Measurements from ENCODE around the gene ZRANB1. TPM values are rescaled to one million over a fixed set of nuclear protein-coding genes. Genes with fewer than 3 reads are reported as not detected.

The ZRANB1 gene
- total RNA-seq, 1 experiment from 2014 or later = 22.6 TPM

DNA sequence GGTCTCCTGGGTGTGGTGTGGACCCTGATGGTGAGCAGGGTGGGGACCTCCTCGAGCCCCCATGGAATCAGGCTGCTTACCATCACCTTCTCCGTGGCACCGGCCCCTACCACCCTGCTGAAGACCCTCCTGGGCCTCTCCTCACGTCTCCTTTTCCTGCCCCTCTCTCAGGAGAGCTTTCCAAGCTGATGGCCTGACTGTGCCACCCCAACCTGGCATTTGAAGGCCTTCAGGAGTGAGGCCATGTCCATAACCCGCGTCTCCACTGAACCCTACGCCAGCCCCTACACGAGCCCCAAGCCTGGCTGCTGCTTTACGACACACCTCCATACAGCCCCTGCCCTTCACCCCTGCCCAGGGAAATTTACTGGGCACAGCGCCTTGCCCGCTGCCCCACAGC lies 55.4 kb downstream of the ZRANB1 start:
- CTCF ChIA-PET = no interaction called here

DNA sequence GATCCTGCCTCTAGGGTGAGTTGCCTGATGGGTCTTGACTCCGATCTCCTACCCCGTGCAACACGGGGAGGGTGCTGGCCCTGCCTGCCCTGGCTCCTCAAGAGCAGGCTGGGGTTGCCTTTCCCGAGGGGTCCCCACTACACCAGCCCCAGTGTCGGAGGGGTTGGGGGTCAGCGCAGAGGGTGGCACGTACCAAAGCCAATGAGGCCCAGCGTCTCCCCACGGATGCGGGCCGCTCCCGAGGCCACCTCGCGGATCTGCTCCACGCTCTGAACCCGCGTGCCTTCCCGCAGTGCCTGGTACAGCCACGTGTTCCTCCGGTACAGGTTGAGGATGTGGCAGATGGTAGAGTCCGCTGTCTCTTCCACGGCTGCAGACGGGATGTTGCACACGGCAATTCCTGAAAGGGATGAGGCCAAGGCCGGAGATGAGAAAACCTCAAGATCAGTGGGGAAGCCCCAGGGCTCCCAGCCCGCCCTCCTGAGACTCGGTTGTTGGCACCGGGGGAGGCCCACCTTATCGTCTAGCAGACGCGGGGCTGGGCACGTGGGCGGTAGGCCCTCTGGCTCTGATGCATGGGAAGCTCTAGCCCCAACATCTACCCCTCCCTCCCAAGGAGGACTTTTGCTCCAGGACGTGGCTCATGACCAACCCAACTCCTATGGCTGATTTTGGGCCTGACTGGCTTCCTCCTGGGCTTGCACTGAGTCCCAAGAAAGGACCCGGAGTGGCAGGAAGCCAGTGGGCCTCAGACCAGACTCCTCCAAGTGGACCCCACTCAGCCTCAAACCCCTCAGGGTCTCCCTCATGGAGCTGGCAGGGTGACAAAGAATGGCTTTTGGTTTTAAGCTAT lies 56.1 kb downstream of the ZRANB1 start:
- Histone ChIP-seq H3K4me1 (ENCODE audit: insufficient read depth, low read length, poor library complexity, severe bottlenecking) (no peaks in the 10 kb centered on the region), H3K27me3 (replicated peaks; ENCODE audit: insufficient read depth, low read depth, low read length, poor library complexity) (no peaks in the 10 kb centered on the region), H3K4me3 (ENCODE audit: low read depth, low read length, poor library complexity, severe bottlenecking) (no peak overlapping the region), H3K9me3 (ENCODE audit: low read depth, low read length, poor library complexity, severe bottlenecking) (no peaks in the 10 kb centered on the region), H3K36me3 (ENCODE audit: insufficient read depth, low read length, poor library complexity, severe bottlenecking) (peaks cover 66% of the 10 kb centered on the region), H3K27ac (ENCODE audit: low read depth, low read length, poor library complexity, severe bottlenecking) (no peak overlapping the region)
- no peak for TF ChIP-seq EZH2 (IDR thresholded peaks at IDR 0.05; ENCODE audit: borderline replicate concordance, low read depth, low read length, poor library complexity, severe bottlenecking)
- TF ChIP-seq, protein P1, sequence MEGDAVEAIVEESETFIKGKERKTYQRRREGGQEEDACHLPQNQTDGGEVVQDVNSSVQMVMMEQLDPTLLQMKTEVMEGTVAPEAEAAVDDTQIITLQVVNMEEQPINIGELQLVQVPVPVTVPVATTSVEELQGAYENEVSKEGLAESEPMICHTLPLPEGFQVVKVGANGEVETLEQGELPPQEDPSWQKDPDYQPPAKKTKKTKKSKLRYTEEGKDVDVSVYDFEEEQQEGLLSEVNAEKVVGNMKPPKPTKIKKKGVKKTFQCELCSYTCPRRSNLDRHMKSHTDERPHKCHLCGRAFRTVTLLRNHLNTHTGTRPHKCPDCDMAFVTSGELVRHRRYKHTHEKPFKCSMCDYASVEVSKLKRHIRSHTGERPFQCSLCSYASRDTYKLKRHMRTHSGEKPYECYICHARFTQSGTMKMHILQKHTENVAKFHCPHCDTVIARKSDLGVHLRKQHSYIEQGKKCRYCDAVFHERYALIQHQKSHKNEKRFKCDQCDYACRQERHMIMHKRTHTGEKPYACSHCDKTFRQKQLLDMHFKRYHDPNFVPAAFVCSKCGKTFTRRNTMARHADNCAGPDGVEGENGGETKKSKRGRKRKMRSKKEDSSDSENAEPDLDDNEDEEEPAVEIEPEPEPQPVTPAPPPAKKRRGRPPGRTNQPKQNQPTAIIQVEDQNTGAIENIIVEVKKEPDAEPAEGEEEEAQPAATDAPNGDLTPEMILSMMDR (conservative IDR thresholded peaks at IDR 0.05; ENCODE audit: low read depth, low read length) = no peak
- intact Hi-C loops (cut with micrococcal nuclease; ENCODE audit: unreplicated experiment) = no loop called here
- DNase-seq (ENCODE audit: low spot score) = no peak
- ChIA-PET POLR2A (ENCODE audit: low non-redundant PET) (no interaction called here), CTCF (no interaction called here)
- BruUV-seq (replicated peaks) = no TSS peak

More for the DNA sequence above, 55.4 kb downstream of the ZRANB1 start:
- H3K27me3 ChIP-seq (replicated peaks; ENCODE audit: insufficient read depth, low read depth, low read length, poor library complexity) = no peaks in the 10 kb centered on the region
- no peak for DNase-seq (ENCODE audit: low spot score)
- no peak overlapping the region for H3K4me3 ChIP-seq (ENCODE audit: low read depth, low read length, poor library complexity, severe bottlenecking)
- TF ChIP-seq, protein P1 (conservative IDR thresholded peaks at IDR 0.05; ENCODE audit: low read depth, low read length) = no peak
- no peak for TF ChIP-seq EZH2 (IDR thresholded peaks at IDR 0.05; ENCODE audit: borderline replicate concordance, low read depth, low read length, poor library complexity, severe bottlenecking)
- POLR2A ChIA-PET (ENCODE audit: low non-redundant PET) = no interaction called here
- peaks cover 67% of the 10 kb centered on the region for H3K36me3 ChIP-seq (ENCODE audit: insufficient read depth, low read length, poor library complexity, severe bottlenecking)
- H3K27ac ChIP-seq (ENCODE audit: low read depth, low read length, poor library complexity, severe bottlenecking) = no peak overlapping the region
- H3K4me1 ChIP-seq (ENCODE audit: insufficient read depth, low read length, poor library complexity, severe bottlenecking) = no peaks in the 10 kb centered on the region
- intact Hi-C loops (cut with micrococcal nuclease; ENCODE audit: unreplicated experiment) = no loop called here
- H3K9me3 ChIP-seq (ENCODE audit: low read depth, low read length, poor library complexity, severe bottlenecking) = no peaks in the 10 kb centered on the region
- no TSS peak for BruUV-seq (replicated peaks)

DNA sequence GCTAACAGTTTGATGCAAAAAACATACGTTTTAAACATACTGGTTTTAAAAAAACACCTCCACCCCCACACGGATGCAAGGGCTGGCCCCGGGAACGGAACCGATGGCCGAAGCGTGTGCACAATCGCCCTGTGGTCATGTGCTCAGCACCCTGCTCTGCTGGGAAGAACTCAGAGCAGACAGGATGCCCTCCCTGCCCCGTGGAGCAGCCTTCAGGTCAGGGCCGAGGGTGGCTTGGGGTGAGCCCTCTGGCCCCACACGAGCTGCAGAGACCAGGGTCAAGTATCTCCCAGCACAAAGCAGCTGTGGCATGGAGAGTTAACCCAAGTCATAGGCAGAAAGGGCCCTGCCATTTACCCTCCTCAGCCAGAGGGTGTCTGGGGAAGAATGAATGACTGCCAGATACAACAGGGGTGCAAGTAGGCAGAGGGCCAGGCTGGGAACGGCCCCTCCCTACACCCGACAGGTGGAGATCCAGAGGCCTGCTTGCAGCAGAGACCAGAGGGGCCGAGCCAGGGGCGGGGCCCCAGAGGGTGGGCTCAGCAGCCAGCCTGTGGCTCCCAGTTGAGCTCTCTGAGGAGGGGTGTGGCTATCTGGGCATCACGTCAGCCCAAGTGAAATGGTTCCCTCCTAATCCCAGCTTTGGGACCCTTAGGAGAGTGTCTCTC lies 56.8 kb downstream of the ZRANB1 start:
- no peaks in the 10 kb centered on the region for H3K4me1 ChIP-seq (ENCODE audit: insufficient read depth, low read length, poor library complexity, severe bottlenecking)
- TF ChIP-seq, protein P1 (conservative IDR thresholded peaks at IDR 0.05; ENCODE audit: low read depth, low read length) = no peak
- no peak for TF ChIP-seq EZH2 (IDR thresholded peaks at IDR 0.05; ENCODE audit: borderline replicate concordance, low read depth, low read length, poor library complexity, severe bottlenecking)
- no peak overlapping the region for H3K27ac ChIP-seq (ENCODE audit: low read depth, low read length, poor library complexity, severe bottlenecking)
- POLR2A ChIA-PET (ENCODE audit: low non-redundant PET) = no interaction called here
- intact Hi-C loops (cut with micrococcal nuclease; ENCODE audit: unreplicated experiment) = no loop called here
- no TSS peak for BruUV-seq (replicated peaks)
- peaks cover 59% of the 10 kb centered on the region for H3K36me3 ChIP-seq (ENCODE audit: insufficient read depth, low read length, poor library complexity, severe bottlenecking)
- H3K4me3 ChIP-seq (ENCODE audit: low read depth, low read length, poor library complexity, severe bottlenecking) = no peak overlapping the region
- H3K27me3 ChIP-seq (replicated peaks; ENCODE audit: insufficient read depth, low read depth, low read length, poor library complexity) = no peaks in the 10 kb centered on the region
- no peaks in the 10 kb centered on the region for H3K9me3 ChIP-seq (ENCODE audit: low read depth, low read length, poor library complexity, severe bottlenecking)
- DNase-seq (ENCODE audit: low spot score) = no peak
- CTCF ChIA-PET = no interaction called here

All from A673 (cell line).